Measurements from ENCODE around the gene SPPL3.
"Not testable (repeated sequence)": the region's sequence is repeated elsewhere in the genome, so short reads cannot be mapped to it uniquely, and the experiment has no call there.

Gene SPPL3

DNA sequence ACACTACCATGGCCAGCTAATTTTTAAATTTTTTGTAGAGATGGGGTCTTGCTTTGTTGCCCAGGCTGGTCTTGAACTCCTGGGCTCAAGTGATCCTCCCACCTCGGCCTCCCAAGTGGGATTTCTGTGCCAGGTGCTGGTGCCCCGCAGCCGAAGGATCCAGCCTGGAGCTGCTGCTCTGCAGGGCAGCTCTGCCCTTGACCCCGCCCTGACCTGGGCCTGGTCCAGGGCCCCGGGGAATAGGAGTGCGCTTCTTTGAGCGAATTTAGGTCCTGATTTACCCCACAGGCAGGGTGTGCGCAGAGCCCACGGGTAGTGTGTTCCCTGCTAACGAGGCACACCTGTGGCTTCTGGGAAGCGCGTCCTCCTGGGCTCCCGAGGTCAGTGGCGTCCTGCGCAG lies 163.3 kb downstream of the SPPL3 start:
- DNase-seq, result no peak

DNA sequence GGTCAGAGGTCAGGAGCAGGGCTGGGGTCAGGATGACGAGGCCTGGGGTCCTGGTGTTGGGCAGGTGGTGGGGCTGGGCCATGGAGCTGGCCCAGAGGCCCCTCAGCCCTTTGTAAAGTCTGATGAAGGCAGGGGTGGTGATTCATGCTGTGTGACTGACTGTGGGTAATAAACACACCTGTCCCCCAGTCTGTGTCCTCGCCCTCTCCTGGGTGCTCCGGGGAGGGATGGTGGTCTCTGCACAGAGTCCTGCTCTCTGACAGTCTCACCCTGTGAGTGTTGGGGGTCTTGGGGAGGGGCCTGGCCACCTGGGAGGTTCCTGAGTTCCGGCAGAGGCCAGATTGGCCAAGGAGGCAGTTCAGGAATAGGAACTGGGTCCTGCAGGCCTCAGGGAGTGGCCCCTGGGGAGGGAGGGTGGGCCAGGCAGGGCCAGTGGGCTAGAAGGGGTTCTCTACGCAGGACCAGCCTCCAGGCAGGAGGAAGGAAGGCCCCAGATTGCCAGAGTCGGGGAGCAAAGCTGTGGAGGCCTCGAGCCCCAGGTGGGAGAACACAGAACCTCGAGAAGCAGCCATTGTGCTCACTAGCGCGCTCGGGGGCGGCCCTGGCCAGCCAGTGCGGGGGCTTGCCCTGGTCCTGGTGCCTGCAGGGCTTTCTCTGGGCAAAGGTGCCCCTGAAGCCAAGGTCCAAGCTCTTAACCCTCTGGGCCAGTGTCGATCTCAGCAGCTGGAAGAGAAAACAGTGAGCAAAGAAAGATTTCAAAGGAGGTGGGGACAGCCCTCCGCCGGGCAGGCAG lies 164.1 kb downstream of the SPPL3 start:
- DNase-seq, result no peak

DNA sequence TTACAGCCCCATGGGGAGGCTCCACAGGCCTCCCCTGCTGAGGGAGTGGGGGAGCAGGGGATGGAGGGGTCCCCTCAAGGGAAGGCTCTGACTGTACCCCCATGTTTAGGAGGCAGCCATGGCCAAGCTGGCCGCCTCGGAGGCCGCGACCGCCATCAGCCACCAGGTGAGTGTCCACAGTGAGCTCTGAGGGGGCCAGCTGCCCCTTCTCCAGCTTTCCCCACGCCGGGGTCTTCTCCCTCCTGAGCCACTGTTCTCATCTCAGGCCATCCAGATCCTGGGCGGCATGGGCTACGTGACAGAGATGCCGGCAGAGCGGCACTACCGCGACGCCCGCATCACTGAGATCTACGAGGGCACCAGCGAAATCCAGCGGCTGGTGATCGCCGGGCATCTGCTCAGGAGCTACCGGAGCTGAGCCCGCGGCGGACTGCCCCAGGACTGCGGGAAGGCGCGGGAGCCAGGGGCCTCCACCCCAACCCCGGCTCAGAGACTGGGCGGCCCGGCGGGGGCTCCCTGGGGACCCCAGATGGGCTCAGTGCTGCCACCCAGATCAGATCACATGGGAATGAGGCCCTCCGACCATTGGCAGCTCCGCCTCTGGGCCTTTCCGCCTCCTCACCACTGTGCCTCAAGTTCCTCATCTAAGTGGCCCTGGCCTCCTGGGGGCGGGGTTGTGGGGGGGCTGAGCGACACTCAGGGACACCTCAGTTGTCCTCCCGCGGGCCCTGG lies 165.0 kb downstream of the SPPL3 start:
- DNase-seq, result no peak

DNA sequence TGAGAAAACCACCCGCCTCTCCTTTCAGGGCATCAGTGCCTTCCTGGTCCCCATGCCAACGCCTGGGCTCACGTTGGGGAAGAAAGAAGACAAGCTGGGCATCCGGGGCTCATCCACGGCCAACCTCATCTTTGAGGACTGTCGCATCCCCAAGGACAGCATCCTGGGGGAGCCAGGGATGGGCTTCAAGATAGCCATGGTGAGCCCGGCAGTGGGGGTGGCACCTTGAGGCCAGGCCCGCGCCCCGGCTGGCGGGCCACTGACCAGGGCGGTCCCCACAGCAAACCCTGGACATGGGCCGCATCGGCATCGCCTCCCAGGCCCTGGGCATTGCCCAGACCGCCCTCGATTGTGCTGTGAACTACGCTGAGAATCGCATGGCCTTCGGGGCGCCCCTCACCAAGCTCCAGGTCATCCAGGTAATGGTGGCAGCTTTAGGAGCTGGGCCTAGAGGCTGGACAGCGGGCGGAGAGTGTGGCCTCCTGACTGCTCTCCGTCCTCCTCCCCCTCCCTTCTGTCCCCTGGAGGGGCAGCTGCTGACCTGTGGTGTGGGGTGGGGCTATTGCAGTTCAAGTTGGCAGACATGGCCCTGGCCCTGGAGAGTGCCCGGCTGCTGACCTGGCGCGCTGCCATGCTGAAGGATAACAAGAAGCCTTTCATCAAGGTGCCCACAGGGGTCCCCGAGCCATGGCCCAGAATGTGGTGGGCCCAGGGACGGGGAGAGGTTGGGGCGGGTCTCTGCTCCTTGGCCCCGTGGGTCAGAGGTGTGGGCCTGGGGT lies 165.7 kb downstream of the SPPL3 start:
- no peak for DNase-seq

DNA sequence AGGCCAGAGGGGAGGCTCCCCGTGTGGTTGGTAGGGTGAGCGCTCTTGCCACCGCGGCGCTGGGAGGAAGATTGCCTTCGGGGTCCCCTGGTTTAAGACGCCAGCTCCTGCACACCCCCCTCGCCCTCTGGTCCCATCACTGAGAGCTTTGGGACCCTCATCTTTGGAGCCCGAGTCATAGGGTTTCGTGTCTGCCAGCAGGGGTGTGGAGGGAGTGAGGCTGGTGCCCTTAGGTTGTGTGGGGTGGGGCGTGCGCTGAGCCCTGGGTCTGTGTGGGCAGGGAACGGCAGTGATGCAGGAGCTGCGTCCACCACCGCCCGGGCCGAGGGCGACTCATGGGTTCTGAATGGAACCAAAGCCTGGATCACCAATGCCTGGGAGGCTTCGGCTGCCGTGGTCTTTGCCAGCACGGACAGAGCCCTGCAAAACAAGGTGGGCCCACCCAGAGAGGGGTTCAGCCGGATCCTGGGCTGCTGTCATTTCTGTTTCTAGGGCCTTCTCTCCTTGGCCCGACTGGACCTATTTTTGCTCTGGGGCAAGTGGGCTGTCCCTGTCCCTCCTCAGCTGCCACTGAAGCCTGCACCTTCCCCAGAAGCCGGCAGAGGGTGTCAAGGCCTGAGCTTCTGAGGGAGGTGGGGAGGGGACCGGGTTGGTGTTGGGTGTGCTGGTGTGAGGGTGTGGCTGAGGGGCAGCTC lies 166.5 kb downstream of the SPPL3 start:
- peak in 1 of 2 experiments; percentile 10 for DNase-seq

DNA sequence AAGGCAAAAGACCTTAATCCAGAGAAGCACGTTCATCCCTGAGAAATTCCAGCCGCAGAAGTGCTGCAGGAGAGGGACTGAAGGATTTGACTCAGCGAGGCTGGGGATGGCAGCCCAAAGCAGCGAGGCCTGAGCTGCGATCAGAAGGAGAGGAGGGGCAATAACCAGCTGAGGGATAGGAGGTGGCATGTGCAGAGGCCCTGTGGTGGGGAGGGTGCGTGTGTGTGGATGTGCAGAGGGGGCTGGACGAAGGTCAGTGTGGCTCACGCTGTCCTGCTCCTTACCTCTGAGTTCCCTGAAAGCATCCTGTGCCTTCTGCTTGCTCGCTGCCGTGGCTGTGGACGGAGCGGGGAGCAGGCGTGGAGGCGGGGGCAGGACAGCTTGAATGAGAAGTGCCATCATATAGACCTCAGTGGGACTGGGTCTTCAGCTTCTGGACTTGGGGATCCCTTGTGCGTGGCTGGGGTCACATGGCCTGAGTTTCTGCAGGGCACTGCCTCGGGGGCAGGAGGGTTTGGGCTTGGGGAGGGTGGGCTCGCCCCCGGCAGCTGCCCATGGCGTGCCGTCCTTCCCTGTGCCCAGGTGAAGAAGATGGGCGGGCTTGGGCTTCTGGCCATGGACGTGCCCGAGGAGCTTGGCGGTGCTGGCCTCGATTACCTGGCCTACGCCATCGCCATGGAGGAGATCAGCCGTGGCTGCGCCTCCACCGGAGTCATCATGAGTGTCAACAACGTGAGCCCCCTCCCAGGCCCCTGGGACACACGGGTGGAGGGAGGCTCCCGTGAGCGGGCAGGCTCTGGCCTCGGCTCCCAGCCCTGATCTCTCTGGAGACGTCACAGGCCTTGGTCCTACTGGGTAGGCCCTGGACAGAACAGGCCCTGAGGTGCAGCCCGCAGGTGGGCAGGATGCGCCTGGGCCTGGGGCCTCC lies 167.5 kb downstream of the SPPL3 start:
- DNase-seq, result no peak

DNA sequence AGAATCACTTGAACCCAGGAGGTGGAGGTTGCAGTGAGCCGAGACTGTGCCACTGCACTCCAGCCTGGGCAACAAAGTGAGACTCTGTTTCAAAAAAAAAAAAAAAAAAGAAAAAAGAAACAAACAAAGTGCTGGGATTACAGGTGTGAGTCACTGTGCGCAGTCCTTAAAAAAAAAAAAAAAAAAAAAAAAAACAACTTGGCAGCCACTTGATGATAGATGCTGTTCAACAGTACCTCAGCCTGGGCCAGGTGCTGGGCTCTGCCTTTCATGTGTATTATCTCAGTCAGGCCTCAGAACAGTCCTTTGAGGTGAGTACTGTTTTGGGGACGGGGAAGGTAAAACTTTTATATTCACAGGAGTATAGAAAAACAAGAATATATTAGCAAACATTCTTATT lies 169.0 kb downstream of the SPPL3 start:
- DNase-seq, result no peak

DNA sequence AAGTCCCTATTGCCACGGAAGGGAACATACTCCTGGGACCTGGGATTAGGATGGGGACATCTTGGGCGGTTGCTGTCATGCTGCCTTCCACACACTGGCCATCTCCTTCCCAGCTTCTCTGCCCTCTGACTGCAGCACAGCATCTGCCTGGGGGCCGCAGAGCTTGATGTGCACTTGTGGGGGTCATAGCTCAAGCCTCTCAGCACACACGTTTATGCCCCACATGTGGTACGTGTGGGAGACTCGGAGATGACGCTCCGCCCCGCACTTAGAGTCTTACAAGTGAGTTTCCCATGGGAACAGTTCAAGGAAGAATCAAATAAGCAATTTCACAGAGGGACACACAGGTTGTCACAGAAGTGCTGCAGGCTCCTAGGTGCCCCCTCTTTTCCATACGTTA lies 169.9 kb downstream of the SPPL3 start:
- DNase-seq, result peak in 1 of 2 experiments; percentile 47

DNA sequence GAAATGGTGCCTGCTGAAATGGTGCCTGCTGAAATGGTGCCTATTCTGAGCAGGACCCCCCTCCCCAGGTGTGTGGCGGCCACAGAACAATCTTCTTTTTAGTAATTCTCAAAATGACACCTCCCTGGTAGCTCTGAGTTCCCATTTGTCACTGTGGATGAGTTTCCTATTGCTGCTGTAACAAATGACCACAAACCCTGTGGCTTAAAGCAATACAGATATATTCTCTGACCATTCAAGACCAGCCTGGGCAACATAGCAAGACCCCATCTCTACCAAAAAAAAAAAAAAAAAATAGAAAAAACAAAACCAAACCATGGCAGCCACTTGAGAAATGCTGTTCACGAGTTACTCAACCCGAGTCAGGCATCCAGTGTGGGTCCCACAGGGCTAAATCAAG lies 170.6 kb downstream of the SPPL3 start:
- DNase-seq, result no peak

DNA sequence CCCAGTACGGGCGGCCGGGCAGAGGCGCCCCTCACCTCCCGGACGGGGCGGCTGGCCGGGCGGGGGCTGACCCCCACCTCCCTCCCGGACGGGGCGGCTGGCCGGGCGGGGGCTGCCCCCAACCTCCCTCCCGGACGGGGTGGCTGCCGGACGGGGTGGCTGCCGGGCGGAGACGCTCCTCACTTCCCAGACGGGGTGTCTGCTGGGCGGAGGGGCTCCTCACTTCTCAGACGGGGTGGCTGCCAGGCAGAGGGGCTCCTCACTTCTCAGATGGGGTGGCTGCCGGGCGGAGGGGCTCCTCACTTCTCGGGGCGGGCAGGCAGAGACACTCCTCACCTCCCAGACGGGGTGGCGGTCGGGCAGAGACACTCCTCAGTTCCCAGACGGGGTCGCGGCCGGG lies 172.0 kb downstream of the SPPL3 start:
- not testable (repeated sequence) for DNase-seq

DNA sequence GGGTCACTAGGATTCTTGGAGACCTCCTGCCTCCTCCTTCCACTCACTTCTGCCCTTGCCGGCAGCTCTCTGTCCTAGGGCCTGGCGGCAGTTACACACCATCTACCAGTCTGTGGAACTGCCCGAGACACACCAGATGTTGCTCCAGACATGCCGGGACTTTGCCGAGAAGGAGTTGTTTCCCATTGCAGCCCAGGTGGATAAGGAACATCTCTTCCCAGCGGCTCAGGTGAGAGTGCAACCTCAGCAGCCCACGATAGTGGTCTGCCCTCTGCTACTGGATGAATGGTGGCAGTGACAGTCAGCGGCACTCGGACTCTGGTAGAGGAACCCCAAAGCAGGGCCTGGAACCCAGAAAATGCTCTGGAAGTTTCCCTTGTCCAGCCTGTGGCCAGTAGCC lies 177.2 kb downstream of the SPPL3 start:
- DNase-seq, result no peak

DNA sequence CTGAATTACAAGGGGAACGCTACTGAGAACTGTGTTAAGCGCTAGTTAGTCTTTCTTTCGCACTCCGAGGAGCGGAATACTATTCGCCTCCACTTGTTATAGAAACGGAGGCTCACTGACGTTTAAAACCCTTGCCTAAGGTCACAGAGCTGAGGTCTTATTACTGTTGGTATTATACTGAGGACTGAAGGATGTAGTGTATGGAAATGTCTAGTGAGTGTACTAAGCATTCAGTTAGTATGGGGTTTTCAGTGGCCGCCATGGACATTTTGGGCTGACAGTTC lies 177.7 kb downstream of the SPPL3 start:
- DNase-seq, result no peak

DNA sequence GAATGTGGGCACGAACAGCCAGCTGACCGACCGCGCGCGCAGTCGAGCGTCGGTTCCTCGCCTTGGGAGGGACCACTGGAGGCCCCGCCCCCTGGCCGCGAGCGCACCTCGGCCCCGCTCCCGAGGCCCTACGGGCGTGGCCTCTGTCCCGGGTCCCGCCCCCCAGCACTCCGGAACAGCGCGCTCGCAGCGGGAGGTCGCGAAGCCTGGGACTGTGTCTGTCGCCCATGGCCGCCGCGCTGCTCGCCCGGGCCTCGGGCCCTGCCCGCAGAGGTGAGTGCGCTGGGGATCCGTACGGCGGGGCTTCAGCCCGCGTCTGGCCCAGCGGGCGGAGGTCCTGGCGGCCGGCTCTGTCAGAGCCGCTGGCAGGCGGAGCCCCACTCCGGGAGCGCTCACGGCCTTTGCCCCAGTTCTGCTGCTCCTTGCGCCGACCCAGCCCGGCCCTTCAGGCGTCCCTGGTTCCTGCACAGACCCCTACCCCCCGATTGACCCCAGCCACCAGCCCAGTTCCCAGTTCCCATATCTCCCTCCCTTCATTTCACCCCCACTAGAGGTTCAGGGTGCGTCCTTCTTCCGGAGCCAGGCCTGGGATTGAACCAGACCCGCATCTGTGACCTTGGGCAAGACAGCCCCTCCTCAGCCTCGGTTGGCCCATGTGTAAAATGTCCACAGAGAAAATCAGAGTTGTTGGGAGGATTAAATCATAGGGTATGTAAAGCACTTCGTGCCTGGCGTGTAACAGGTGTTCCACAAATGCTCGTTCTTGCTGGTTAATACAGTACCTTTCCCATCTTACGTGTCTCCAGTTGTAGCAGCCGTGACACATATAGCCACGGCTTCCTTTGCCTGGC lies 178.3 kb downstream of the SPPL3 start, which contains the start of gene ACADS:
ACADS (plus strand) TSS at position 168 of the 851 bp plus-strand sequence; CDS start at position 228, 60 bp downstream.
- peak; percentile 76 to 80 for DNase-seq

DNA sequence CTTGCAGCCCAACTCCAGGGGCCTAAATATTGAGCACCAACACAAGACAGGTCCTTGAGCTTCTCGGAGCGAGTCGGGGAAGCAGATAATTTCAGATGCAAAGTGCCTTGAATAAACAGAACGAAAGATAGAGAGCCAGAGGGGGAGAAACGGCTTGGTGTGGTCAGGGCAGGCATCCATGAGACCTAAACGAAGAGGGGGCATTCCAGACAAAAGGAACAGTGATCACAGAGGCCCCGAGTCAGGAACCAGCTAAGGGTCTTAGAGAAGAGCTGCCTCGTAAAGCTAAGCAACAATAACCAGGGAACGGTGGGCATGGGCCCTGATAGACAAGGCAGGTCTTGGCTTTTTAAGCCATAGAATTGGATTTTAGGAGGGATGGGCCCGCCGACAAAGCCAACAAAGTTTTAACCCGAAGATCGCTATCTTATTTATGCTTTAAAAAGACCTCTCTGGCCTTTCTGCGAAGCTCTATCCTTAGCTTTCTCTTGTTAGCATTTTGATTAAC lies 179.0 kb downstream of the SPPL3 start:
- no peak for DNase-seq

DNA sequence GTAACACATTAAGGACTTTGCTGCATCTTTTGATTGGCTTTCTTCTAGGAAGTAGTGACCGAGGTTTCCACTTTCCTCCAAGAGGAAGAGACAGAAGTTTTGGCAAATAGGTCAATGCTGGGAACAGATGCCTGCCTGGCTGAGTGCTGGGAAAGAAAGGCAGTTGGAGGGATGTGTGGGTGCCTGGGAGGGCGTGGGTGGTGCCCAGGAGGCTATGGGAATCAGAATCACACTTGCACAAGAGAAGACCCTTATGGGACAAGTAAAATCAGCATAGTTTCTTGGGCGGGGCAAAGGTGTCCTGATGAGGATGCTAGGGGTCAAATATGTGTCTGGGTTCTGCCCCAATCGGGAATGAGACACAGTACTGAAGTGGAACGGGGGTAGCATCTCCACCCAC lies 179.4 kb downstream of the SPPL3 start:
- no peak for DNase-seq

DNA sequence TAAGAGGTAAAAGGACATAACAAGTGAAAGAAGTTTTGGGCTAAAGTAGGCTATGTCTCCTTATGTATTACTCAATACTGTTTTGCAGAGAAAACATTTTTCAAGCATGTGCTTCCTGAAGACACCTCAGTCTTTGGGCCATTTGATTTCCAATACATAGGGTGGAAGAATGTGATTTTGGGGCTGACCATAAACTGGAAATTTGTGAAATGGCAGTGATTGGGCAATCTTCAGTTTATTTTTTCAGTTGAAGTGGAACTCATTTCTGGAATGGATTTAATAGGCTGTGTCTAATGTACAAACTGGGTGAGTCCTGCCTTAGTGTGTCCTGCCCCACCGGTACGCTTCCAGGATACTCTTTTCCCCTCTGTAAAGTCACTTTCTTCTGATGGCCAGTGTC lies 181.4 kb downstream of the SPPL3 start:
- DNase-seq, result no peak

DNA sequence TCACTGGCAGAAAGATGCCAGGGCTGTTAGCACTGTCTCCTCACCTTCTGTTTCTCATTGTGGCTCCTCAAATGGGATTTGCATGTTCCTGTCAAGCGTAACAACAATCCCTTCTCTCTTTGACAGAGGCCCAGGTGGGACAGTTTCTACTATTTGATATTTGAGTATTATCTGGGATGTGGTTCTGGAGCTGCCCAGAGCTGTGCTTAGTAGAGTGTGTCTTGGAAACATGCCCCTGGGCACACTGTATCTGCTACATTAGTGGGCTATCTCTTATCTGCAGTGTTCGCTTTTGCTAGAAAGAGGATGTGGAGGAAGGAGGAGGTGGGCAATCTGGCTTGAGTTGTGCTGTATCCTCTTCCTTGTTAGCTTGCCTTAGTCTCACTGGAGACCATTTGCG lies 182.3 kb downstream of the SPPL3 start:
- no peak for DNase-seq

DNA sequence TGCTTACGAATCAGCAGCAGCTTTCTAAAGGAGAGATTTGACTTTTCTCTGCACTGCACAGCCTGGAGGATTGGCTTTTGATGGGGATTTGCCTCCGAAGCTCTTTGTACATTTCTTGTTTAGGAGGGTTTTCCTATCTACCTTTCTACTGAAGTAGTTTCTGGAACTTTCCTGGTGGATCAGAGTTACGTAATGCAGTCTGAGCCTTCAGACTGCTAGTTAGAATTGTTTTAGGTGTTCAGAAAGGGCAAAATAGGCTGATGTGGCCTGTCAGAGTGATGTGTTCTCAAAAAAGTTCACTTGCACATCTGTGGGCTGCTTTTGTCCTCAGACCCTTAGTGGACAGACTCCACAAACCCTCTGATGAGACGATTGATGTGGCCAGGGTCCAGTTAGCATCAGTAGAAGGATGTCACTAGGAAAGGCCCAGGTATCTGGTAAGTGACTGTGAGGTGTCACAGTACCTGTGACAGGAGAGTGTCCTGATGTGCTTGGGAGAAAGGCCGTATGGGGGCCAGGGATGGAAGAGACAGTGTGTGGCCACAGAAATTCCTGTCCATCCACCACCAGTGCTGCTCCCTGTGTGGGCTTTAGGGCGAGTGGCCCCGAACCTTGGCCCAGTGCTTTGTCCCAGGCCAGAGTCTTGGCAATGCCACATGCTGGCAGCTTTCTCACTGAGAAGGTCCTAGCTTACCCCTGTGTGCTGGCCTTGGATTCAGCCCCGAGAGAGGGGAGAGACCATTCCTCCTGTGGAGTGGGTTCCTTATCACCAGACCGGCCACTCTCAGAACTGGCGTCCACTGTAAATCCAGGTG lies 183.0 kb downstream of the SPPL3 start:
- no peak for DNase-seq

DNA sequence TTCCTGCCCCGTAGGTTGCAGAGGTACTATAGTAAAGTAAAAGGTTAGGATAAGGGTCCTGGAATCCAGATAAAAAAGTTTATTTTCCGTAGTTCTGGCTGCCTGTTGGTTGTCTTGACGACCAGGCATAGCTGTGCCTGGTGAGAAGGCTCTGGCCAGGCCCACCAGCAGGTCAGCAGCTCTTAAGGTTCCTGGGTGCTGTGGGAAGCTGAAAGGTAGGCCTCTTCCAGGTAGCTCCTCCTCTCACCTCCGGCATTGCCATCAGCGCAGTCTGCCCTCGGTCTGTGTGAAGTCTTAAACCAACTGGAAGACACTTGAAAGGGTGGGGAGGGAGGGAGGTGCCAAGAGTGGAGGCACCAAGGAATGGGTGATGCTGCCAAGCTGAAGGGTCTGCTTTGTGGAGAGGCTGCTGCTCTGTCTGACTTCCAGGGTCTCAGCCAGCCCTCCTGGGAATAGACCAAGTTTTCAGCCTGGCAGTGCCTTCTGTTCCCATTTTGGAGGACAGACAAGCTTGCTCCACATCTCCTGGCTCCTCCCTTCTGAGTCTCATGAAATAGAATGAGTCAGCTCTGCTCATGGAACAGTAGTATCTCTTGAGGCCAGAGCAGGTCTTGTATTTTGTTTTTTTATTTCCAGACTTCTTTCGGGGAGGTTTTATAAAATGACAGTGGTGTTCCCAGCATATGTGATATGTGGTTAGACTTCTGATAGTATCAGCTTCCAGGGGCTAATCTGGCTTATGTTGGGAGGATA lies 183.7 kb downstream of the SPPL3 start:
- DNase-seq, result no peak
